Central memory CD4-positive, alpha-beta T cell (primary cell): ENCODE measurements around the gene NCKAP5L.
"Not testable (repeated sequence)": the region's sequence is repeated elsewhere in the genome, so short reads cannot be mapped to it uniquely, and the experiment has no call there.

ENCODE experiments used
- DNase-seq: peaks from one replicate; pipeline ENCODE4 v3.0.0; 2022

Gene NCKAP5L

DNA sequence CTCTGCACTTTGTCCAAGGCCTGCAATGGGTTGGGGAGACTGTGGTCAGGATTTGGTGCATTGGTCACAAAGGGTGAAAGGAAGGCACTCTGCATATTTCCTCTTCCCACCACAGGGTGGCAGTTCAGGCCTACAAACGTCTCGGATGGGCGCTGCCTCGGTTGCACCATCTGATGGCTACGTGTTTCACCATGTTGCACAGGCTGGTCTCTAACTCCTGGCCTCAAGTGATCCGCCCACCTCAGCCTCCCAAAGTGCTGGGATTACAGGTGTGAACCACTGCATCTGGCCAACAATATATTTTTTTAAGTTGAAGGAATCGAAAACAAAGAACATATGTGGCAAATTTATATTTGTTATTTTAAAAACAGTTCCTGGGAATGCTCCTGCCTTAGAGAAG, 51.8 kb downstream of the NCKAP5L start:
- peak; percentile 43 for DNase-seq

DNA sequence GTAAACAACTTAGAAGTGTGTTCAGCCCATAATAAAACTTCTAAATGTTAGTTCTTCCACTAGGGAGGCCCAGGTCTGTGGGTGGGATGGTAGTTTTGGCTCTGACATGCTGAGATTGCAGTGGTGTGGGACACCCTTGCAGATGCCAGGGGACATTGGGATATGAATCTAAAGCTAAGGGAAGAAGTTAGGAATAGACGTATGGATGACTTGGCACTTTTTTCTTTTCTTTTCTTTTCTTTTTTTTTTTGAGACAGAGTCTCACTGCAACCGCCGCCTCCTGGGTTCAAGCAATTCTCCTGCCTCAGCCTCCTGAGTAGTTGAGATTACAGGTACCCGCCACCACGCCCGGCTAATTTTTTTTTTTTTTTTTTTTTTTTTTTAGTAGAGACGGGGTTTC, 55.1 kb downstream of the NCKAP5L start:
- not testable (repeated sequence) for DNase-seq

DNA sequence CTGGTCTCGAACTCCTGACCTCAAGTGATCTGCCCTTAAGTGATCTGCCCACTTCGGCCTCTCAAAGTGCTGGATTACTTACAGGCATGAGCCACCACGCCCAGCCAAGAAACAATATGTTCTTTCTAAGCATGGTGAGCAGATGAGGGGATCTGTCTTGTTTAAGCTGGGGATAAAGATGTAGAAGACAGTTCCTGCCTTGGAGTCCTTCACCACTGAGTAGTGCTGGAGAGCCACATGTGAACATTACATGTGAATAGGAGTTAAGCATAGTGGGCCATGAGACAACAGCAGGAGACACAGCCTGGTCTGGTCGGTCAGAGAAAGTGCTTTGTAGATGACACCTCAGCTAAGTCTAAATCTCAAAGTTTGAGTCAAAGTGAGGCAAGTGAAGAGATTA, 60.9 kb downstream of the NCKAP5L start:
- DNase-seq = no peak

DNA sequence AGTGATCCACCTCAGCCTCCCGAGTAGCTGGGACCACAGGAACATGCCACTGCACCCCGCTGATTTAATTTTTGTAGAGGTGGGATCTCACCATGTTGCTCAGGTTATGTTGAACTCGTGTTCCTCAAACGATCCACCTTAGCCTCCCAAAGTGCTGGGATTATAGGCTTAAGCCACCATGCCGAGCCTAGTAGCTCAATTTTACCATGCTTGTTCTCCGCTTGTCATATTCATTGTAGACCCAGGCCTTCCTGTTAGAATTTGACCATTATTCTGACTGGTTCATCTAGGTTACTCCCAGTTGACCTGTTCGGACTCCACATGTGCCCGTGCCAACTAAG, 62.1 kb downstream of the NCKAP5L start:
- DNase-seq = no peak

DNA sequence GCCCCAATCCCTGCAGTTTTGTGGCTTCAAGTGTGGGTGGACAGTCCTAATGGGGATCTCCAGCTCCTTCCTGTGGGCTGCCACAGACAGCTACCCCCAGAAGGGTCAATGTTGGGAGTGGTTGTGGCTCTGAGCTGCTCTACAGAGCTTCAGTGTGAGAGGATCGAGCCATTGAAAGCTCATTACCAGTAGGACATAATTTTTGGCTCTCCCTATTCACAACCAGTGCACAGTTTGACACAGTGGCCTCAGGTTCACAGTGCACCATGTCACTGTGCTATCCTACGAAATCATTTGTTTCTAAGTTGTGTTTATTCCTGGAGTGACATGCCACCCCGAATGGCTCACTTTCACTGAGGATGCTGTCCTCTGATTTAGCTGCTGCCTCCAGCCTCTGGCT, 64.1 kb downstream of the NCKAP5L start:
- no peak for DNase-seq

DNA sequence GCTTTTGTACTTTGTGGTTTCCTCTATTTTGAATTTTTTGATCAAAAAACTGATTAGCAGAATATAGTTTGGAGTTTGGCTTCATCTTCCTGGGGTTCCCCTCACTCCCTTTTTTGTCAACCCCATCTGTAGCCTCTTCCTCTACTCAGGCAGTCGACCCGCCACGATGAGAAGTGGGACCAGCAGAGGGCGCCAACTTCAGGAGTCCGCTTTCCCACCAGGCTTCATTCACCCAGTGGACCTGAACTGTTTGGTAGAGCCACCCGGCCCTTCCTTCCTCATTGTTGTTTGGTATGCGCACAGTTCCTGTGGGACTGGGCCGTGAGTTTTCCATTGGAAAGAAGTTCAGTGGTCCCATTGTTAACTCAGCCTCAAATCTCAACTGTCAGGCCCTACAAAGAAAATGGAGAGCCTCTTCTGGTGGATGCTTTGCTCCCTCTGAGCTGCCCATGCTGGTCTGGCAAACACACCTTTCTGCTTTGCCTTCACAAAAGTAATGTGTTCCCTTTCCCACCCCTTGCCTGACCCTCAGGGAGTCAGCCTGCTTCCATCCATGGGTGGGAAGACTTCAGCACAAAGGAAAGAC, 65.1 kb downstream of the NCKAP5L start:
- peak; percentile 72 for DNase-seq

DNA sequence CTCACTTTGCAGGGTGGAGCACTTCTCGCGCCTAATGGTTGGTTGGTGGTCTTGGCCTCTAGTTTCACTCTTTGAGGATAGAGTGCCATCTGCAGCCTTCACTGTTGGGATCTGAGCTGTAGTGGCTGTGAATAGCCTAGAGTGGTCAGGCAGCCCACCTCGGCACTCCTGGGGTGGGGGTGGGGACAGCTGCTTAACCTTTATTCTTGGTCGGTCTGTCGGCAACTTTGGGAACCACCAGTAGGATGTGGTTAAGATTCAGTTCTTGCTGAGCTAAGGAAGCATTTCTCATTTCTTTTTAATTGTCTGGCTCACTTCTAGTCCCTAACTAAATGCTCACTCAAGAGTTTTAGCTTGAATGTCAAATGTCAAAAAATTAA, 65.8 kb downstream of the NCKAP5L start:
- DNase-seq = peak; percentile 29

DNA sequence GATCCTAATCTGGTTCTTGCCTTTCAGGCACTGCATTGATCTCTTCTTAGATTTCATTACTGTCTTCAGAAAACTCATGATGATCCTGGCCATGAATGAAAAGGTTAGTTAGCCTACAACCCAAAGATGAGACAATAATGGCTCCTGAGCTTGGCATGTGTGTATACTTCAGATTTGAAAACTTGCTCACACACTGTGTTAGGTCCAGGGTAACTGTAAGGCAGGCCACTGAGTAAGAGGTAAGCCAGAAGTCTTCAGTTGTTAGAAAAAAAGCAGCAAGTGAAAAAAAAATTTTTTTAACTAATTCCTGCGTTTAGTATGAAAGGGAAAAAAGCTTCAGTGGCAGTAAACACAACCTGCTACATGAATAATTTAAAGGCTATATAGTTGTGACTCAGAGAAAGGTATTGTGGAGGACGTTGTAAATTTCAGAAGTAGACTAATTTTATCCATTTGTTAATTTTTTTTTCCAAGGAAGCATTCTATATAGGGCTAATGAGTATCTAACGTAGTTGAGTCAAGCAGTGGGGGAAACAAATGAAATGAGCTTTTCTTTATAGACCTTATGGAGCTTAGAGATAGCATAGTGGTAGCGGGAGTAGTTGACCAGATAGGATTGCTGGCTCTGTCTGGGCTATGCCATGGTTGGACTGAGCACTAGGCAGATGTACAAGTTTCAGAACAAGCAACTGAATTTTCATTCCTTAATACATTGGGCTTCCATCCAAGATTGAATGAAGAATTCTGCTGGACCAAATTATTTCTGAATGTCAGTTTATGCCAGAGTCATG, 66.3 kb downstream of the NCKAP5L start:
- no peak for DNase-seq

DNA sequence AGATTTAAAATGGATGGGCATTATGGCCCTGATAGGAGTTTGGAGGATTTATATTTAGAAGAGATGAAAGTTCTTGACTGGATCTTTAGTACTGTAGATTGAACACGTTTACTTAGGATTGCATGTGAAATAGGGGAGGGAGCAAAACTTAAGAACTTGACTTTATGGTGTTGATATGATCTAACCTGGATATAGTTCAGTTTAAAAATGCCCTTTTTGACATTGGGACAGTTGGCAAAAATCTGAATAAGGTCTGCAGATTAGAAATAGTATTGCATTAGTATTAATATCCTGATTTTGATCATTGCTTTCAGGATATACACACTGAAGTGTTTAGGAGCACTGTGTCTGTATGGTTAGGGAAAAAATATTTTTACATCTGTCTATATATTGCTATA, 77.2 kb downstream of the NCKAP5L start:
- no peak for DNase-seq

DNA sequence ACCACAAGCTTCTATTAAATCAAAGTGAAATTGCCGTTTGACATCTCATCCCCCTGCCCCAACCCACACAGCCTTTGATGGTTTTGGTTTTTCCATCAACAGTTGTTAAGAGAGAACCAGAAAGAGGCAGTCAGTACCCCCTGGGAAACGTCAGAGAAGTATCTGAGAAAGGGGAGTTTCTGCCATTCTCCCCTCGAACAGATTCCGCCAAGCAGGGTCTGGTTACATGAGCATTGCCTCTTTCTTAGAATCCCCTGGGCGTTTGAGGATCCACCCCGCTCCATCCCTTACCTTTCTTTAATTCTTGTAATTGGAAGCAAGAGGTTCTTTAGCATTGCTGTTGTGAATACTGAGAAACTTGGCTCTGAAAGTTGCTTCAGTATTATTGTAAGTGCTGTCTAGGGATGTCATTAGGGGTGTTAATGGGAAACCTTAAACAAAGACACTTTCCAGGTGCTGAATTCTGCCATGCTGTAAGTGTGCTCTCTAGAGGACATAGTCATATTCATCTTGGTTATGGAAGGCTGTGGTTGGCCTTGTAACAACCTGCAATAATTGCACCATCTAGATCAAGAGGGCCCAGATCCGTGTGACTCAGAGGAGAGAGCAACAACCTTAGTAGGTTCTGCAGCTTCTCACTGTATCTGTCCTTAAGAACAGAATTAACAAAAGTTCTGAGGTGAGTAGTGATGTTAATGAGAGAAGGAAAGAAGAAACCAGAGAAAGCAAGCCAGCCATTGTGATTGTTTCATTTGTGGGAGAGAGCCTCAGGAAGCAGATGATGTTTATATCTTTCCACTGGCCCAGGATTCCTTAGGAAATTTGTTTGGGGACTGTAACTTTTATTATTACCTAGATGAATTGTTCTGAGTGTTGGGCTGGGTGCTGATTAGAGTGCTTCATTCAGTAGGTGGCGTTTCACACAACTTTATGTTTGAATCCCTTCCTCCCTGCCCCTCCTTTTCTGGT, 77.9 kb downstream of the NCKAP5L start:
- peak; percentile 31 for DNase-seq

DNA sequence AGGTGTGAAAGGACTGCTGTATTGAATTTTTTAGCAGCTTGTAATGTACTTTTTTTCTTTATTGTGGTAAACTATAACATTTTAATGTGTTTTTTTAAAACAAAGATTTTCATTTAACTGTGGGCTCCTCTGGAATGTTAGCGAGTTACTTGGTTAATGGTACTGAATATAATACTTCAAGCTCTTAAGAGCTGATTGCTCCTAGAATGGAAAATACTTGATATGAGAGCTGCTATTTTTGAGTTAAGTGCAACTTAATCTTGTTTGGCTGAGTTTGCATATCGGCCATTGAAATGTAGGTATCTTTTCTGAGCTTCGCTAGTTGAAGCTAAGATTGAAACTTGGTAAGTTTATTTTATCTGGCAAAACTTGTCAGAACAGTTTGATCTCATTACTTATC, 79.4 kb downstream of the NCKAP5L start:
- no peak for DNase-seq

DNA sequence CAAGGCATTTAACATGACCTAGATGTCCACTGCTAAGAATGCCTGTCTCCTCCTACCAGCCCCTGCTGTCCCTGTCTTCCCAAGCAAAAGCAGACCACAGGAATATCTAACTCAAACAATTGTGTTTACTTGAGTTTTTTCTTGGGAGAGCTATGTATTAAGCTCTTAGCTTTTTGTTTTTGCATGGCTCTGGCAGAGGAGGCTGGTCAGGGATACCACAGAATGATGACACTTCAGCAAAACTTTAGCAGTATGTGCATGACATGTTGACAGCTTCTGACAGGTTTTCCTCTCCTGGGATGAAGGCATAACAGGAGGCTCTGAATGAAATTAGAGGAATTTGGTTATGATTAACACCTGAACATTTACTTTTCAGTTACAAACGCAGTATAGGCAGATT, 79.9 kb downstream of the NCKAP5L start:
- DNase-seq = no peak

DNA sequence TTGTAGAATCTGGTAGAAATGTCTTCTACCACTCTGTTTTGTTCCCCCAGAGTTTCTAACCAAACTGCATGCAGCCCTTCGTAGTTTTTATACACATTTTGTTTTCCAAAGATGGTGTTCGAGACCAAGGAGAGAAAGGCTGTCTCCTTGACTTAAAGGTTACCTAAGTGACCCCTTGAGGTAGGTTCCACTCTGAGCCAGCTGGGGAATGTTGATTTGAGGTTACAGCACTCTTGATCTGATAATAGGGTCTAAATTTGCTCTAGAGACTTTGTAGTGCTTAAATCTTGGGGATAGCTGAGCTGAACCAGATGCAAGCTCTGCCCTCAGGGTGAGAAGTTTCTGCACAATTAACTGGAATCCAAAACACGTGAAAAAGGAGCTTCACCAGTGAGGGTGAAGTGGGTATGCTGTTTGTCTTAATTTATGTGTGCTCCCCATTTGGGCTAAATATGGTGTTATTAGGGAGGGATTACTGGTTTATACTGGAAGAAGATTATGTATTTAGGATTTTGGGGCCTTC, 83.8 kb downstream of the NCKAP5L start:
- DNase-seq = no peak

DNA sequence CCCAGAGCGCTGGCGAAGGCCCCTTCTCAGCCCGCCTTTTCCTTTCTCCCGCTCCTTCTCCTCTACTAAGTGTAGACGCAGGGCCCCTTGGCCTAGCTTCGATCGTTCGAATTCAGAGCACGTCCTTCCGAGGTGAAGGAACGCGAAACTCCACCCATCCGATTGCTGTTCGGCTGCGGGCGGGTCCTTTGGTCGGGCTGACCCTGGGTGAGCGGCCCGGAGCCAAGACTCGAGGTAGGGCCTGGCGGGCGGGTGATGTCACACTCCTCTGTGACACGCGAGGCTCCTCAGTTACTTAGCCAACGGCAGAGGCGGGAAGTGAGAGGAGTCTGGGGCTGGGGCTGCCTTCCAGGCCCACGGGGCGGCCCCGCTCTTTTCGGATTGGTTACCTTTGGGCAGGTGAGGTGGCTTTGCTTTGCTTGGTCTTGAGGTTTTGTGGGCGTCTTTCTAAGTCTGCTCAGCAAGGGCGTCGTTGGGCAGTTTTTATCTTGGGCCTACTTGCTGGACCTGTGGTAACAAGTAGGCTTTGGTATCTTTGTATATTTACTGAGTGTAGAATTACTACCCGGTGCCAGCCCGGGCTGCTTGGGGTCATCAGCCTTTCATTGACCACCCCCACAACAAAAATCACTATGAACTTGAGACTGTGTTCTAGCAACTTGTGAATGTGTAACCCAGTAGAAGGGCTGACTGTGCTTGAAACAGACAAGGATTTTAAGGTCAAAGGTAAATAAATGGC, 86.2 kb downstream of the NCKAP5L start:
- peak; percentile 92 for DNase-seq
